Kidney (tissue), 14 donors: ENCODE measurements around the gene SLC46A3. TPM values are rescaled to one million over a fixed set of nuclear protein-coding genes. Genes with fewer than 3 reads are reported as not detected.

Experiments used
- DNase-seq, 5 donors: peaks; one replicate each; pipeline ENCODE4 v3.0.0-alpha.2; 2013 to 2020
- FAIRE-seq: peaks from 2 replicates; lab custom pipeline; 2012; peaks lifted over from hg19 to GRCh38; lab: Jason Lieb, UNC
- H3K27ac ChIP-seq, 2 donors: one replicate each; pipeline ENCODE4 v1.7.0; 2013; ENCODE audit warnings: low read depth in 2 of 2, low read length in 2 of 2, inconsistent platforms in 1 of 2
- H3K27me3 ChIP-seq: one replicate; pipeline ENCODE4 v1.7.1; 2013; ENCODE audit warnings: low read length, inconsistent platforms; ENCODE audit not compliant: control insufficient read depth, insufficient read depth
- H3K36me3 ChIP-seq, 3 donors: one replicate each; pipeline versions ENCODE4 v1.7.0 to v1.7.1; 2013; ENCODE audit warnings: low read length in 3 of 3, control low read depth in 1 of 3, inconsistent platforms in 1 of 3; ENCODE audit not compliant: insufficient read depth in 3 of 3, control insufficient read depth in 2 of 3
- H3K4me1 ChIP-seq, 3 donors: one replicate each; pipeline versions ENCODE4 v1.7.0 to v1.7.1; 2013; ENCODE audit warnings: low read length in 3 of 3, inconsistent platforms in 1 of 3, low read depth in 1 of 3; ENCODE audit not compliant: control insufficient read depth in 2 of 3, insufficient read depth in 2 of 3
- H3K4me3 ChIP-seq, 3 donors: one replicate each; pipeline versions ENCODE4 v1.7.0 to v1.8.1; 2013; ENCODE audit warnings: low read length in 3 of 3, control low read depth in 1 of 3, inconsistent platforms in 1 of 3
- H3K9ac ChIP-seq, 3 donors: one replicate each; pipeline versions ENCODE4 v1.7.0 to v1.7.1; 2013; ENCODE audit warnings: low read length in 3 of 3, control low read depth in 1 of 3, inconsistent platforms in 1 of 3
- H3K9me3 ChIP-seq, 3 donors: one replicate each; pipeline versions ENCODE4 v1.7.0 to v1.7.1; 2013; ENCODE audit warnings: low read length in 3 of 3, control low read depth in 1 of 3, inconsistent platforms in 1 of 3; ENCODE audit not compliant: control insufficient read depth in 2 of 3, insufficient read depth in 1 of 3
- intact Hi-C: fragments of 100-400 bp; cut with DNase I; formaldehyde crosslinking; loops from one replicate; pipeline ENCODE4 v1.11.1; 2022
- polyA plus RNA-seq: library from polyadenylated mRNA; stranded (reverse); fragments of 350-450 nt; fragmentation: Illumina TruSeq; extraction: RNeasy Lipid Tissue Mini Kit (QIAGEN cat#74804); gene quantifications from one replicate; pipeline ENCODE4 v1.2.3, GENCODE V29; 2014; ENCODE audit warnings: low read depth, low replicate concordance; ENCODE audit not compliant: insufficient read depth
- total RNA-seq: library from RNA; stranded (reverse); fragmentation: NEBNext Ultra II Directional; extraction: Animal tissue kit (Norgen Biotek cat#: 25700); gene quantifications from one replicate; pipeline ENCODE4 v1.2.1, GENCODE V29; 2021
- TF ChIP-seq, protein P1 (sequence below): IDR thresholded peaks from 3 replicates; pipeline ENCODE4 v1.5.1; 2012; ENCODE audit warnings: mild to moderate bottlenecking, moderate library complexity, borderline replicate concordance; ENCODE audit not compliant: insufficient read depth; ENCODE audit errors: extremely low read depth
- donor health status: control.
- donor health status: control.
- donor health status: control.
- donor health status: control.
- donor health status: control.
- donor health status: DM: yes; HTN: yes; CAD: no.
- donor health status: Normal renal cell carcinoma (clear cell type).

SLC46A3 gene
- total and polyA plus RNA-seq, 2 donors from 2014 or later: 16.7 to 30.0 TPM

DNA sequence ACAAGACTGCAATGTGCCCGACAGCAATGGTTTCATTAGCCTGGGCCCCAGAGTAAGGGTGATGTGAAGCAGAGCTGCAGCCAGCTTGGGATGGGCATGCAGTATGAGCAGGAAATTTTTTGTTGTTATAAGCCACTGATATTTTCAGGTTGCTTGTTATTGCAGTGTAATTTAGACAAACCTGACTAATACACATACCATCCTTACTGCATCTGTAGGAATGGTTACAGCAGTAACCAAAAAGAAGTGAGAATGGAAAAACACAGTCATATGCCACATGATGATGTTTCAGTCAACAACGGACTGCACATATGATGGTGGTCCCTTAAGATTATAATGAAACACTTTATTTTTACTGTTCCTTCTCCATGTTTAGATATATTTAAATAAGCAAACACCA is 68.5 kb downstream of the SLC46A3 start:
- H3K27ac ChIP-seq: no peak overlapping the region
- H3K4me1 ChIP-seq: no peaks in the 10 kb centered on the region
- FAIRE-seq (no peak), DNase-seq (no peak)
- H3K36me3 ChIP-seq: no peaks in the 10 kb centered on the region
- intact Hi-C loops: no loop called here
- no peak overlapping the region for H3K9ac ChIP-seq
- TF ChIP-seq, protein P1, sequence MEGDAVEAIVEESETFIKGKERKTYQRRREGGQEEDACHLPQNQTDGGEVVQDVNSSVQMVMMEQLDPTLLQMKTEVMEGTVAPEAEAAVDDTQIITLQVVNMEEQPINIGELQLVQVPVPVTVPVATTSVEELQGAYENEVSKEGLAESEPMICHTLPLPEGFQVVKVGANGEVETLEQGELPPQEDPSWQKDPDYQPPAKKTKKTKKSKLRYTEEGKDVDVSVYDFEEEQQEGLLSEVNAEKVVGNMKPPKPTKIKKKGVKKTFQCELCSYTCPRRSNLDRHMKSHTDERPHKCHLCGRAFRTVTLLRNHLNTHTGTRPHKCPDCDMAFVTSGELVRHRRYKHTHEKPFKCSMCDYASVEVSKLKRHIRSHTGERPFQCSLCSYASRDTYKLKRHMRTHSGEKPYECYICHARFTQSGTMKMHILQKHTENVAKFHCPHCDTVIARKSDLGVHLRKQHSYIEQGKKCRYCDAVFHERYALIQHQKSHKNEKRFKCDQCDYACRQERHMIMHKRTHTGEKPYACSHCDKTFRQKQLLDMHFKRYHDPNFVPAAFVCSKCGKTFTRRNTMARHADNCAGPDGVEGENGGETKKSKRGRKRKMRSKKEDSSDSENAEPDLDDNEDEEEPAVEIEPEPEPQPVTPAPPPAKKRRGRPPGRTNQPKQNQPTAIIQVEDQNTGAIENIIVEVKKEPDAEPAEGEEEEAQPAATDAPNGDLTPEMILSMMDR: no peak
- H3K9me3 ChIP-seq: no peaks in the 10 kb centered on the region
- H3K27me3 ChIP-seq: no peaks in the 10 kb centered on the region
- no peak overlapping the region for H3K4me3 ChIP-seq

Other genes starting within 250 kb of the SLC46A3 start
- gene FLT1, start 223.8 kb downstream of the SLC46A3 start, total RNA-seq: 45.7 TPM
- 17.2 TPM for gene FLT1, start 223.8 kb downstream of the SLC46A3 start, polyA plus RNA-seq
- gene POMP, start 59.8 kb downstream of the SLC46A3 start, total RNA-seq: 59.0 TPM
- 115 TPM for gene POMP, start 59.8 kb downstream of the SLC46A3 start, polyA plus RNA-seq
- gene MTUS2, start 101.4 kb upstream of the SLC46A3 start, total RNA-seq: 0.06 TPM
- 0.22 TPM for gene MTUS2, start 101.4 kb upstream of the SLC46A3 start, polyA plus RNA-seq